NCI-H128 (cell line): ENCODE results near the gene FAM107A.
"Not testable (repeated sequence)": the region's sequence is repeated elsewhere in the genome, so short reads cannot be mapped to it uniquely, and the experiment has no call there.

Source experiments
- DNase-seq: peaks from one replicate; lab custom pipeline; 2025; ENCODE audit not compliant: unreplicated experiment; lab: John Stamatoyannopoulos, UW

Gene FAM107A

GRCh38 chr3:58537412-58538301 is 39.5 kb downstream of the FAM107A start:
- DNase-seq = no peak

GRCh38 chr3:58536501-58537411 is 40.4 kb downstream of the FAM107A start, which contains the start of gene ACOX2:
TSS of gene ACOX2 (minus strand) at chr3:58537190. CDS start at chr3:58535106, 2,084 bp downstream.
- no peak for DNase-seq

- DNase-seq = no peak
These were observed 41.4 kb downstream of the FAM107A start for GRCh38 chr3:58535531-58536500.

- DNase-seq = no peak
These were observed 42.3 kb downstream of the FAM107A start for GRCh38 chr3:58534592-58535494.

GRCh38 chr3:58532794-58533220 is 44.4 kb downstream of the FAM107A start:
- no peak for DNase-seq

- no peak for DNase-seq
These were observed 45.2 kb downstream of the FAM107A start for GRCh38 chr3:58531956-58532355.

GRCh38 chr3:58531555-58531954 is 45.6 kb downstream of the FAM107A start:
- DNase-seq = no peak

GRCh38 chr3:58530354-58530865 is 46.8 kb downstream of the FAM107A start:
- DNase-seq = no peak

- DNase-seq = no peak
These were observed 47.5 kb downstream of the FAM107A start for GRCh38 chr3:58529516-58530353.

GRCh38 chr3:58528629-58529028 is 48.6 kb downstream of the FAM107A start:
- no peak for DNase-seq

GRCh38 chr3:58527440-58527839 is 49.8 kb downstream of the FAM107A start:
- not testable (repeated sequence) for DNase-seq

GRCh38 chr3:58526515-58526957 is 50.7 kb downstream of the FAM107A start:
- no peak for DNase-seq

- DNase-seq = no peak
These were observed 52.8 kb downstream of the FAM107A start for GRCh38 chr3:58524326-58524888.

- no peak for DNase-seq
These were observed 54.3 kb downstream of the FAM107A start for GRCh38 chr3:58522759-58523425.

- DNase-seq = no peak
These were observed 55.1 kb downstream of the FAM107A start for GRCh38 chr3:58521917-58522631.

GRCh38 chr3:58521336-58521670 is 55.9 kb downstream of the FAM107A start:
- no peak for DNase-seq
